Astrocyte (in vitro differentiated cells and primary cell): Measurements from ENCODE around the gene PDE11A. TPM values are rescaled to one million over a fixed set of nuclear protein-coding genes. Genes with fewer than 3 reads are reported as not detected.

ENCODE experiments used
- DNase-seq: peaks from one replicate; pipeline ENCODE4 v3.0.0-alpha.2; 2010; ENCODE audit warnings: low read depth
- FAIRE-seq: peaks from 2 replicates; lab custom pipeline; 2011; peaks lifted over from hg19 to GRCh38; lab: Jason Lieb, UNC
- H2AFZ ChIP-seq: 2 replicates; pipeline ENCODE4 v1.6.0; 2012; ENCODE audit warnings: low read depth, low read length, inconsistent platforms
- H3K27ac ChIP-seq: 2 replicates; pipeline ENCODE4 v1.5.1; 2011; ENCODE audit warnings: low read depth, low read length, inconsistent platforms
- H3K27me3 ChIP-seq: 2 replicates; pipeline ENCODE4 v1.6.0; 2011; ENCODE audit warnings: low read length, inconsistent platforms; ENCODE audit not compliant: insufficient read depth
- H3K36me3 ChIP-seq: 2 replicates; pipeline ENCODE4 v1.5.1; 2011; ENCODE audit warnings: low read length, inconsistent platforms; ENCODE audit not compliant: insufficient read depth
- H3K4me1 ChIP-seq: 2 replicates; pipeline ENCODE4 v1.5.1; 2011; ENCODE audit warnings: low read length, inconsistent platforms; ENCODE audit not compliant: insufficient read depth
- H3K4me2 ChIP-seq: 2 replicates; pipeline ENCODE4 v1.6.0; 2012; ENCODE audit warnings: low read length, inconsistent platforms
- H3K4me3 ChIP-seq: 2 replicates; pipeline ENCODE4 v1.5.1; 2011; ENCODE audit warnings: low read depth, mild to moderate bottlenecking, low read length, inconsistent platforms; ENCODE audit not compliant: insufficient read depth
- H3K79me2 ChIP-seq: 2 replicates; pipeline ENCODE4 v1.6.0; 2012; ENCODE audit warnings: mild to moderate bottlenecking, low read length, inconsistent platforms; ENCODE audit not compliant: insufficient read depth
- H3K9ac ChIP-seq: 2 replicates; pipeline ENCODE4 v1.6.0; 2012; ENCODE audit warnings: mild to moderate bottlenecking, low read length, inconsistent platforms
- H3K9me3 ChIP-seq: 2 replicates; pipeline ENCODE4 v1.5.1; 2012; ENCODE audit warnings: low read depth, mild to moderate bottlenecking, low read length, inconsistent platforms; ENCODE audit not compliant: insufficient read depth
- H4K20me1 ChIP-seq: 2 replicates; pipeline ENCODE4 v1.6.0; 2012; ENCODE audit warnings: low read length, inconsistent platforms; ENCODE audit not compliant: insufficient read depth
- H3K27ac Mint-ChIP-seq: one replicate; pipeline ENCODE4 v1.8.0; 2021; ENCODE audit warnings: mild to moderate bottlenecking, mixed read lengths; ENCODE audit not compliant: unreplicated experiment
- H3K27me3 Mint-ChIP-seq: one replicate; pipeline ENCODE4 v1.8.0; 2021; ENCODE audit warnings: low read depth, mixed read lengths; ENCODE audit not compliant: unreplicated experiment
- H3K36me3 Mint-ChIP-seq: one replicate; pipeline ENCODE4 v1.8.0; 2021; ENCODE audit warnings: low read depth, mixed read lengths; ENCODE audit not compliant: unreplicated experiment
- H3K4me1 Mint-ChIP-seq: one replicate; pipeline ENCODE4 v1.8.0; 2021; ENCODE audit warnings: low read depth, mixed read lengths; ENCODE audit not compliant: unreplicated experiment
- H3K4me3 Mint-ChIP-seq: one replicate; pipeline ENCODE4 v1.8.0; 2021; ENCODE audit warnings: mild to moderate bottlenecking, moderate library complexity, mixed read lengths; ENCODE audit not compliant: unreplicated experiment
- H3K9me3 Mint-ChIP-seq: one replicate; pipeline ENCODE4 v1.8.0; 2021; ENCODE audit warnings: mild to moderate bottlenecking, mixed read lengths; ENCODE audit not compliant: unreplicated experiment
- CTCF ChIP-seq: IDR thresholded peaks from 2 replicates; pipeline ENCODE4 v1.5.1; 2011; ENCODE audit warnings: low read depth, mild to moderate bottlenecking, inconsistent platforms, low read length, moderate library complexity; ENCODE audit not compliant: insufficient read depth
- EZH2 ChIP-seq: IDR thresholded peaks from 2 replicates; pipeline ENCODE4 v1.6.1; 2012; ENCODE audit warnings: mild to moderate bottlenecking, low read length, inconsistent platforms; ENCODE audit not compliant: insufficient read depth
- total RNA-seq: library from RNA; stranded (reverse); gene quantifications from 2 replicates; pipeline ENCODE4 v1.2.1, GENCODE V29; 2021

Gene PDE11A
- total RNA-seq, 1 donor from 2014 or later: 0.45 TPM

GRCh38 chr2:177638507-177638906 lies 434.1 kb downstream of the PDE11A start:
- Histone ChIP-seq H3K9ac (no peak overlapping the region), H4K20me1 (no peaks in the 10 kb centered on the region), H2AFZ (no peak overlapping the region), H3K79me2 (no peaks in the 10 kb centered on the region), H3K36me3 (no peaks in the 10 kb centered on the region), H3K27ac (no peak overlapping the region), H3K9me3 (no peaks in the 10 kb centered on the region), H3K4me1 (no peaks in the 10 kb centered on the region), H3K4me2 (no peak overlapping the region), H3K27me3 (no peaks in the 10 kb centered on the region), H3K4me3 (no peak overlapping the region)
- no peak overlapping the region for H3K4me3 Mint-ChIP-seq
- peaks cover 2% of the 10 kb centered on the region for H3K9me3 Mint-ChIP-seq
- DNase-seq (no peak), FAIRE-seq (no peak)
- H3K27ac Mint-ChIP-seq: no peak overlapping the region
- no peaks in the 10 kb centered on the region for H3K27me3 Mint-ChIP-seq
- no peak for TF ChIP-seq EZH2
- no peak for TF ChIP-seq CTCF
- peaks cover 1% of the 10 kb centered on the region for H3K36me3 Mint-ChIP-seq
- H3K4me1 Mint-ChIP-seq: no peaks in the 10 kb centered on the region

GRCh38 chr2:177636672-177637071 lies 435.9 kb downstream of the PDE11A start:
- FAIRE-seq (no peak), DNase-seq (no peak)
- no peaks in the 10 kb centered on the region for H3K4me1 ChIP-seq
- H3K27me3 Mint-ChIP-seq: no peaks in the 10 kb centered on the region
- no peaks in the 10 kb centered on the region for H4K20me1 ChIP-seq
- no peaks in the 10 kb centered on the region for H3K9me3 ChIP-seq
- no peaks in the 10 kb centered on the region for H3K79me2 ChIP-seq
- H3K4me3 Mint-ChIP-seq: no peak overlapping the region
- H3K4me3 ChIP-seq: no peak overlapping the region
- no peaks in the 10 kb centered on the region for H3K36me3 ChIP-seq
- H3K27ac Mint-ChIP-seq: no peak overlapping the region
- H3K9ac ChIP-seq: no peak overlapping the region
- H3K4me1 Mint-ChIP-seq: no peaks in the 10 kb centered on the region
- no peaks in the 10 kb centered on the region for H3K27me3 ChIP-seq
- TF ChIP-seq EZH2 (no peak), CTCF (no peak)
- H3K27ac ChIP-seq: no peak overlapping the region
- H3K4me2 ChIP-seq: no peak overlapping the region
- no peak overlapping the region for H2AFZ ChIP-seq
- no peaks in the 10 kb centered on the region for H3K9me3 Mint-ChIP-seq
- no peaks in the 10 kb centered on the region for H3K36me3 Mint-ChIP-seq

GRCh38 chr2:177635696-177636095 lies 436.9 kb downstream of the PDE11A start:
- no peak overlapping the region for H2AFZ ChIP-seq
- H3K9me3 ChIP-seq: no peaks in the 10 kb centered on the region
- no peak overlapping the region for H3K4me2 ChIP-seq
- Mint-ChIP-seq H3K4me1 (no peaks in the 10 kb centered on the region), H3K27me3 (no peaks in the 10 kb centered on the region), H3K27ac (no peak overlapping the region), H3K36me3 (no peaks in the 10 kb centered on the region), H3K4me3 (no peak overlapping the region), H3K9me3 (no peaks in the 10 kb centered on the region)
- no peaks in the 10 kb centered on the region for H4K20me1 ChIP-seq
- H3K36me3 ChIP-seq: no peaks in the 10 kb centered on the region
- H3K79me2 ChIP-seq: no peaks in the 10 kb centered on the region
- FAIRE-seq (no peak), DNase-seq (no peak)
- no peak for TF ChIP-seq EZH2
- TF ChIP-seq CTCF: no peak
- H3K27me3 ChIP-seq: no peaks in the 10 kb centered on the region
- no peak overlapping the region for H3K4me3 ChIP-seq
- no peak overlapping the region for H3K27ac ChIP-seq
- no peaks in the 10 kb centered on the region for H3K4me1 ChIP-seq
- H3K9ac ChIP-seq: no peak overlapping the region
